ENCODE measurements around the gene DOCK7.

DNA sequence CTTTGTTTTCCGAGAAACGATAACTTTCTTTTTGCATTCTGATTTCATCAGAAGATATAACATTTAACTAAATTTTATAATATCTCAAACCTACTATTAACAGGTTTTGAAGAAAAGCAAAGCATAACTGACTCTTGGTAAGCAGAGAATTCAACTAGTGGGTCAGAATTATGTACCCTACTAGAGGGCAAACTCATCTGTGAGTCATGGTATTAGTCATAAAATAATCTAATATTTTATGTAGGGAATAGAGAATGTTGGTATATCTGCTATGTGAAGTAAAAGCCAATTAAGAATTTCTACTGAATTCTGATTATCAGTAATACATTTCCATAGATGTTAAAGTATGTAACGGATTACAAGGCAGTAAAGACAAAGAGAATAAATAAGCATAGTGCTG, 194.5 kb downstream of the DOCK7 start:
- no peak for TF ChIP-seq POLR2AphosphoS5 (IDR thresholded peaks at IDR 0.05; ENCODE audit: low read depth, low read length)
- TF ChIP-seq, protein P1, sequence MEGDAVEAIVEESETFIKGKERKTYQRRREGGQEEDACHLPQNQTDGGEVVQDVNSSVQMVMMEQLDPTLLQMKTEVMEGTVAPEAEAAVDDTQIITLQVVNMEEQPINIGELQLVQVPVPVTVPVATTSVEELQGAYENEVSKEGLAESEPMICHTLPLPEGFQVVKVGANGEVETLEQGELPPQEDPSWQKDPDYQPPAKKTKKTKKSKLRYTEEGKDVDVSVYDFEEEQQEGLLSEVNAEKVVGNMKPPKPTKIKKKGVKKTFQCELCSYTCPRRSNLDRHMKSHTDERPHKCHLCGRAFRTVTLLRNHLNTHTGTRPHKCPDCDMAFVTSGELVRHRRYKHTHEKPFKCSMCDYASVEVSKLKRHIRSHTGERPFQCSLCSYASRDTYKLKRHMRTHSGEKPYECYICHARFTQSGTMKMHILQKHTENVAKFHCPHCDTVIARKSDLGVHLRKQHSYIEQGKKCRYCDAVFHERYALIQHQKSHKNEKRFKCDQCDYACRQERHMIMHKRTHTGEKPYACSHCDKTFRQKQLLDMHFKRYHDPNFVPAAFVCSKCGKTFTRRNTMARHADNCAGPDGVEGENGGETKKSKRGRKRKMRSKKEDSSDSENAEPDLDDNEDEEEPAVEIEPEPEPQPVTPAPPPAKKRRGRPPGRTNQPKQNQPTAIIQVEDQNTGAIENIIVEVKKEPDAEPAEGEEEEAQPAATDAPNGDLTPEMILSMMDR (IDR thresholded peaks at IDR 0.05): no peak
